Esophagus muscularis mucosa (tissue), 4 donors: ENCODE results near the gene CKS2.

Experiments
- EP300 ChIP-seq: sonication (generic); formaldehyde crosslinking; IDR thresholded peaks from one replicate; pipeline ENCODE4 v1.6.1; 2017; ENCODE audit warnings: antibody characterized with exemption
- POLR2A ChIP-seq: fragments of 450-650 bp; IDR thresholded peaks from one replicate; pipeline ENCODE4 v1.6.1; 2017; ENCODE audit warnings: antibody characterized with exemption, moderate library complexity, mild to moderate bottlenecking, low read depth
- POLR2AphosphoS5 ChIP-seq, 2 donors: sonication (generic); formaldehyde crosslinking; IDR thresholded peaks; one replicate each; pipeline ENCODE4 v1.6.1; 2017; ENCODE audit warnings: antibody characterized with exemption in 2 of 2
- TF ChIP-seq, protein P1 (sequence below), 3 experiments: fragments of 200-600 bp in 2 of 3; fragments of 450-650 bp in 1 of 3; sonication (generic) in 2 of 3; IDR thresholded peaks; one replicate each; pipeline ENCODE4 v1.5.1; 2017 to 2019; ENCODE audit warnings: antibody characterized with exemption in 3 of 3, mild to moderate bottlenecking in 2 of 3, moderate library complexity in 1 of 3

DNA sequence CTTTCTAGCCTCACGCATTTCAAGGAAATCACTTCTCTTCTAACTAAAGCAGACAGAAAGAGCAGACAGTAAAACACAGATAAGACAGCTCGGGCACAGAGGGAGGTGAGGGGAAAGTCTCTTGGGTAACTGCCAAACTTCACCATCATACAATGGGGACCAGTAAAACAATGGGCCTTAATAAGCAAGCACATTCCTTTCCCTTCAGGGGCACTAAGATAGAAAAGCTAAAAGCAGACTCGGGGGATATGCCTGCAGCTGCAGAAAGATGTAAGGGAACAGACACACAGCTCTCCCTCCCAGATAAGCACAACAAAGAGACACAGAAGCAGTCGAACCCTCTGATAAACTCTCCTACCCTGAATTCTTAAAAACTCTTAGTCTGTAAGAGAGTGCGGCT lies 15.6 kb upstream of the CKS2 start:
- TF ChIP-seq, protein P1, sequence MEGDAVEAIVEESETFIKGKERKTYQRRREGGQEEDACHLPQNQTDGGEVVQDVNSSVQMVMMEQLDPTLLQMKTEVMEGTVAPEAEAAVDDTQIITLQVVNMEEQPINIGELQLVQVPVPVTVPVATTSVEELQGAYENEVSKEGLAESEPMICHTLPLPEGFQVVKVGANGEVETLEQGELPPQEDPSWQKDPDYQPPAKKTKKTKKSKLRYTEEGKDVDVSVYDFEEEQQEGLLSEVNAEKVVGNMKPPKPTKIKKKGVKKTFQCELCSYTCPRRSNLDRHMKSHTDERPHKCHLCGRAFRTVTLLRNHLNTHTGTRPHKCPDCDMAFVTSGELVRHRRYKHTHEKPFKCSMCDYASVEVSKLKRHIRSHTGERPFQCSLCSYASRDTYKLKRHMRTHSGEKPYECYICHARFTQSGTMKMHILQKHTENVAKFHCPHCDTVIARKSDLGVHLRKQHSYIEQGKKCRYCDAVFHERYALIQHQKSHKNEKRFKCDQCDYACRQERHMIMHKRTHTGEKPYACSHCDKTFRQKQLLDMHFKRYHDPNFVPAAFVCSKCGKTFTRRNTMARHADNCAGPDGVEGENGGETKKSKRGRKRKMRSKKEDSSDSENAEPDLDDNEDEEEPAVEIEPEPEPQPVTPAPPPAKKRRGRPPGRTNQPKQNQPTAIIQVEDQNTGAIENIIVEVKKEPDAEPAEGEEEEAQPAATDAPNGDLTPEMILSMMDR (IDR thresholded peaks at IDR 0.05), result no peak
- no peak for TF ChIP-seq POLR2AphosphoS5 (IDR thresholded peaks at IDR 0.05)
- TF ChIP-seq POLR2A, result no peak
- TF ChIP-seq EP300, result no peak
